Muscle of leg (tissue), 16 donors: ENCODE results near the gene CCDC167. TPM values are rescaled to one million over a fixed set of nuclear protein-coding genes. Genes with fewer than 3 reads are reported as not detected.

Experiments used
- DNase-seq: peaks from one replicate; pipeline ENCODE4 v3.0.0; 2013
- H3K27ac ChIP-seq: one replicate; pipeline ENCODE4 v1.5.1; 2013; ENCODE audit warnings: mild to moderate bottlenecking, low read length, control low read depth
- H3K27me3 ChIP-seq: one replicate; pipeline ENCODE4 v1.6.1; 2013; ENCODE audit warnings: low read length; ENCODE audit not compliant: control insufficient read depth, insufficient read depth
- H3K36me3 ChIP-seq: one replicate; pipeline ENCODE4 v1.6.1; 2013; ENCODE audit warnings: low read length; ENCODE audit not compliant: control insufficient read depth, insufficient read depth
- H3K4me1 ChIP-seq: one replicate; pipeline ENCODE4 v1.6.1; 2013; ENCODE audit warnings: low read length; ENCODE audit not compliant: control insufficient read depth, insufficient read depth
- H3K4me3 ChIP-seq: one replicate; pipeline ENCODE4 v1.5.1; 2013; ENCODE audit warnings: low read length, control low read depth
- H3K9me3 ChIP-seq: replicated peaks from 2 replicates; pipeline ENCODE4 v1.6.1; 2013; ENCODE audit warnings: low read depth, low read length; ENCODE audit not compliant: control insufficient read depth
- WGBS: methylation state at CpG from one replicate; pipeline ENCODE4 v1.1.5; 2013; ENCODE audit warnings: missing lambda C conversion rate; ENCODE audit not compliant: insufficient coverage; 5-methylcytosine and 5-hydroxymethylcytosine counted together
- long read RNA-seq, 11 donors: transcript quantifications; one replicate each; lab custom pipeline, GENCODE V29; 2026
- polyA plus RNA-seq, 8 donors: library from polyadenylated mRNA; unstranded; fragments of 120-200 nt; gene quantifications; one replicate each; pipeline versions ENCODE4 v1.2.1 to v1.2.3, GENCODE V29; 2013; ENCODE audit warnings: inconsistent platforms in 1 of 8, low replicate concordance in 1 of 8; ENCODE audit not compliant: insufficient read length in 8 of 8, insufficient read depth in 1 of 8
- total RNA-seq: library from RNA; stranded (reverse); fragments of 120-200 nt; gene quantifications from one replicate; pipeline ENCODE4 v1.2.4, GENCODE V29; 2013

CCDC167 gene
- total RNA-seq (34.3 TPM), polyA plus RNA-seq (10 to 100 TPM; 19.0 to 24.9 (median 24.4) TPM)
- long read RNA-seq, donor 1, transcript CCDC167-201 (4 exons, 619 nt) = major isoform, 6 of 6 reads
- long read RNA-seq, donor 1, partial matches to known transcripts = 0 of 6 reads
- long read RNA-seq, donor 1, other reads (novel, unspliced or antisense) = 0 of 6 reads
- long read RNA-seq, donor 2, partial matches to known transcripts = 0 of 3 reads
- long read RNA-seq, donor 2, other reads (novel, unspliced or antisense) = 0 of 3 reads
- long read RNA-seq, donor 3, transcript CCDC167-201 (4 exons, 619 nt) = major isoform, 12 of 12 reads
- long read RNA-seq, donor 3, partial matches to known transcripts = 0 of 12 reads
- long read RNA-seq, donor 3, other reads (novel, unspliced or antisense) = 0 of 12 reads
- long read RNA-seq, donor 4, transcript CCDC167-201 (4 exons, 619 nt) = major isoform, 10 of 10 reads
- long read RNA-seq, donor 4, partial matches to known transcripts = 0 of 10 reads
- long read RNA-seq, donor 4, other reads (novel, unspliced or antisense) = 0 of 10 reads
- long read RNA-seq, donor 5, transcript CCDC167-201 (4 exons, 619 nt) = major isoform, 55 of 66 reads
- long read RNA-seq, donor 5, partial matches to known transcripts = 11 of 66 reads
- long read RNA-seq, donor 5, other reads (novel, unspliced or antisense) = 0 of 66 reads
- long read RNA-seq, donor 6, transcript CCDC167-201 (4 exons, 619 nt) = major isoform, 33 of 39 reads
- long read RNA-seq, donor 6, partial matches to known transcripts = 6 of 39 reads
- long read RNA-seq, donor 6, other reads (novel, unspliced or antisense) = 0 of 39 reads
- long read RNA-seq, donor 7, transcript CCDC167-201 (4 exons, 619 nt) = major isoform, 43 of 53 reads
- long read RNA-seq, donor 7, partial matches to known transcripts = 10 of 53 reads
- long read RNA-seq, donor 7, other reads (novel, unspliced or antisense) = 0 of 53 reads
- long read RNA-seq, donor 8, transcript CCDC167-201 (4 exons, 619 nt) = major isoform, 25 of 25 reads
- long read RNA-seq, donor 8, partial matches to known transcripts = 0 of 25 reads
- long read RNA-seq, donor 8, other reads (novel, unspliced or antisense) = 0 of 25 reads
- long read RNA-seq, donor 9, transcript CCDC167-201 (4 exons, 619 nt) = major isoform, 25 of 31 reads
- long read RNA-seq, donor 9, partial matches to known transcripts = 6 of 31 reads
- long read RNA-seq, donor 9, other reads (novel, unspliced or antisense) = 0 of 31 reads
- long read RNA-seq, donor 10, transcript CCDC167-201 (4 exons, 619 nt) = major isoform, 26 of 26 reads
- long read RNA-seq, donor 10, partial matches to known transcripts = 0 of 26 reads
- long read RNA-seq, donor 10, other reads (novel, unspliced or antisense) = 0 of 26 reads
- long read RNA-seq, donor 11, transcript CCDC167-201 (4 exons, 619 nt) = major isoform, 26 of 26 reads
- long read RNA-seq, donor 11, partial matches to known transcripts = 0 of 26 reads
- long read RNA-seq, donor 11, other reads (novel, unspliced or antisense) = 0 of 26 reads

DNA sequence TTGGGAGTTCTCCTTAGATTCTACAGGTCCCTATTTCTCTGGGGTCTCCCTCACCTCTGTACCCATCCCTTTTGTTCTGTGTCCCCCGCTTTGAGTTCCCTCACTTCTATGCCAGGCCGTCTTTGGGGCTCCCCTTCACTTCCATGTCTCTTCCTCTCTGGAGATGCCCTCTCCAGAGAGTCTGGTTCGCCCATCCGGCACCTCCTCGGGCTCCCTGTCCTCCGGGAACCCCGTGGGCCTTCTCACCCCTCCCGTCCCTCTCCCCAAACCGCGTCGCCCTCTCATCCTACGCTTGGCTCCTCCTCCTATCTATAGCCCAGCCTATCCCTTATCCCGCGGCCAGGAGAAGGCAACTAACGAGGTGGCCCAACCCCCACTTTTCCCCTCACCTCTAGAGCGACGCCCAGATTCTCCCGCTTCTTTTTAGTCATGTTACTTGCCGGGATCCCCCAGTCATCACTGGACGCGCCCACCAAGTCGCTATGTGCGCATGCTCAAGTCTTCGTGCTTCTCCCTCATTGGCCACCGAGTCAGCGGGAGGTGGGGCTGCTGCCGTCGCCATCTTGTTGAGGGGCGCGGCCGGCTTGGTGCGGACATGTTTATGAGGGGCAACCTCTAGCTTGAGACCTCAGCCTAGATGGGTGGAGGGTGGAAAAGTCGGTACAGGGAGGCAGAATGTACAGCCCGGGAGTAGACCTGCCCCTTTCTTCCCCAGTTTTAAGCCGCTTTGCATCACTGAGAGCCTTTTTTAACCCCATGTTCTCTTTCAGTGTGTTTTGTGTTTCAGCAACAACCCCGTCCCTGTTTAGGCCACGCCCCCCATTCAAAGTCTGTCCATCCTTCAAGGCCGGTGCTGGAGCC, at the start of gene CCDC167:
CCDC167 (minus strand) TSS at position 461 of the 861 bp plus-strand sequence; CDS start at position 431, 30 bp downstream.
- H3K27ac ChIP-seq = peak within 1 kb of the TSS; percentile 20
- H3K9me3 ChIP-seq = no peaks in the 10 kb centered on the region
- peak; percentile 98 for DNase-seq
- H3K36me3 ChIP-seq = no peaks in the 10 kb centered on the region
- peak within 1 kb of the TSS; percentile 59 for H3K4me3 ChIP-seq
- no peaks in the 10 kb centered on the region for H3K27me3 ChIP-seq
- H3K4me1 ChIP-seq = peaks cover 5% of the 10 kb centered on the region
- 3% methylated on average over 32 of the region's 38 CpGs for WGBS

- no peak overlapping the region for H3K4me3 ChIP-seq
- peaks cover 5% of the 10 kb centered on the region for H3K27me3 ChIP-seq
- H3K36me3 ChIP-seq = no peaks in the 10 kb centered on the region
- no peaks in the 10 kb centered on the region for H3K9me3 ChIP-seq
- 43% methylated on average over 6 of the region's 7 CpGs for WGBS
- peaks cover 16% of the 10 kb centered on the region for H3K4me1 ChIP-seq
- H3K27ac ChIP-seq = no peak overlapping the region
- DNase-seq = no peak
Observed at GRCh38 chr6:37549154-37549553, 49.5 kb upstream of the CCDC167 start.

DNA sequence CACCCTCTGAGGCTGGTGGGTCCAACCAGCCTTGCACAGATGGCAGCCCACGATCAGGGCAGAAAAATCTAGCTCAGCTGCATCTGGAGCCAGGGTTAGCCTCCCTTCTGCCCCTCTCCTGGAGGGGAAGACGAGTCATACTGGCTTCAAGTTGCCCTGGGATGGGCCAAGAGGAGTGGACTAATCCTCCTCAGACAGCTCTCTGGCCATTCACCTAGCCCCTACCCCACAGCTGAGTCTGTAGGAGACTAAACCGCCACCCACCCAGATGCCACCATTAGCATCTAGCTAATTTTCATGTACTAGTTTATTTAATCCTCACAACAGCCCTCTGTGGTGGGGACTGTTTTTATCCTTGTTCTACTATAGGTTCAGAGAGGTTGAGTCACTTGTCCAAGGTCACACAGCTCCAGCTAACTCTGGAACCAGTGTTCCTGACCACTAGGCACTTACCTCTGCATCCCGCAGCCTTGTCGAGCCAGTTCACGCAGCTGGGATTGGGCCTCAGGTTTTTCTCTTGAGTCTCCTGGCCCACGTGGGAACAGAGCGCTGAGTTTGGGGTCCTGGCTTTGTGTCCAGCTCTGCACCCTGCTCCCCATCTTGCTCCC, 48.5 kb upstream of the CCDC167 start:
- H3K27me3 ChIP-seq = peaks cover 5% of the 10 kb centered on the region
- no peak overlapping the region for H3K27ac ChIP-seq
- no peaks in the 10 kb centered on the region for H3K36me3 ChIP-seq
- no peak for DNase-seq
- H3K4me3 ChIP-seq = no peak overlapping the region
- WGBS = 63% methylated on average over 5 of the region's 8 CpGs
- H3K9me3 ChIP-seq = no peaks in the 10 kb centered on the region
- H3K4me1 ChIP-seq = peaks cover 16% of the 10 kb centered on the region

DNA sequence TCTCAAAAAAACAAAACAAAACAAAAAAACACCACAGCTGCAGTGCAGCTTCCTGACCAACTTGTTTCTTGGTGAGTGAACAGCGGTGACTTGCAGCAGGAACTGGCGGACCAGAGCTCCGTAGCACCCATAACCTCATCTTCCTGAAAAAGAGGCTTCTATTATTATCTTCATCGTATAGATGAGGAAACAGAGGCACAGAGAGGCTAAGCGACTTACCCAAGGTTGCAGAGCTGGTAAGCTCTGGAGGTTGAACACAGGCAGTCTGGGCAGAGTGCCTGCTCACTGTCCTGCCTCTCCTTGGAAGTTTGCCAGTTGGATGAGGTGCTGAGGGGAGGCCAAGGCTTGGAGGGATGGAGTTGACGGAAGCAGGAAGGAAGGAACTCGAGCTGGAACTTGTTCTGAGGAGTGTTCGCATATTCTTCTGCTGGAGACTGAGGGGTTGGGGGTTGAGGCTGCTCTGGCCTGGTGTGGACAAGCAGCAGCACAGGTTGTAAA, 47.9 kb upstream of the CCDC167 start:
- Histone ChIP-seq H3K27ac (no peak overlapping the region), H3K9me3 (no peaks in the 10 kb centered on the region), H3K4me1 (peaks cover 16% of the 10 kb centered on the region), H3K4me3 (no peak overlapping the region), H3K36me3 (no peaks in the 10 kb centered on the region), H3K27me3 (peaks cover 5% of the 10 kb centered on the region)
- peak; percentile 63 for DNase-seq
- 23% methylated on average over 4 of the region's 8 CpGs for WGBS

GRCh38 chr6:37546141-37546871, 46.6 kb upstream of the CCDC167 start:
- no peak for DNase-seq
- H3K4me3 ChIP-seq = no peak overlapping the region
- peaks cover 7% of the 10 kb centered on the region for H3K27me3 ChIP-seq
- no peaks in the 10 kb centered on the region for H3K9me3 ChIP-seq
- H3K4me1 ChIP-seq = peaks cover 8% of the 10 kb centered on the region
- H3K36me3 ChIP-seq = no peaks in the 10 kb centered on the region
- no peak overlapping the region for H3K27ac ChIP-seq
- 0% methylated on average over 1 of the region's 9 CpGs for WGBS

DNA sequence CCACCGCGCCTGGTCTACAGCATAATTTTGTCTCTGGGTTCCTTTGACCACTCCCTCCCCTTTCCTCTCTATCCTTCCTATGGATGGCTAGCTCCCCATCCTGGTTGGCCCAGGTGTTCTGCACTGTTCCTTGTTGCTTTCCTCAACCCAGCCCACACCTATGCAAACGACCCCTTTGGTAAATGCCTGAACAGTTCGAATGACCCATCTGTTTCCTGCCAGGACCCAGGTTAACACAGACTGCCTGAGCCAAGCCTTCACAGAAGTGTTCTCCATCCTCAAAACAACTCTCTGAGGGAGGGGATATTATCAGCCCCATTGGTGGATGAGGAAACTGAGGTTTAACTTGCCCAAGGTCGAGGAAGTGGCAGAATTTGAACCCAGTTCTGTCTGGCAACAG, 44.8 kb upstream of the CCDC167 start:
- Histone ChIP-seq H3K4me1 (peaks cover 8% of the 10 kb centered on the region), H3K36me3 (no peaks in the 10 kb centered on the region), H3K4me3 (no peak overlapping the region), H3K9me3 (no peaks in the 10 kb centered on the region), H3K27me3 (peaks cover 7% of the 10 kb centered on the region), H3K27ac (no peak overlapping the region)
- 76% methylated on average over 4 of the region's 5 CpGs for WGBS
- no peak for DNase-seq

DNA sequence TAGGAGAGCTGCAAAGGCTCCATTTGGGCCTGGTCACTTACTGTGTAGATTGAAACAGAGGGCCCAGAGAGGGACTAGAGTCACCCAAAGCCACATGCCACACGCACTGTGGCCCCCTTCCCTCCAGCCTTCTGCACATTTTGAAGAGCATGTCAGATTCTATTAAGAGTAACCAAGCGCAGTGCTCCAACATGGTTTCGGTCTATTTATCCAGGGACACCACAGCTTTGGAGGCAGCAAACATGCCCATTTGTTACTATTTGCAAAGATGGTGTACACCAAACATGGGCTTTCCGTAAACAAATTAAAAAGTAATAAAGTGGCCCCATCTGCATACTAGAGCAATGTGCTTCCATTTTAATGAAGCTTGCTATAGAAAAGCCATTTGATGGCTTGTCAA, 43.7 kb upstream of the CCDC167 start:
- no peaks in the 10 kb centered on the region for H3K9me3 ChIP-seq
- no peak for DNase-seq
- no peak overlapping the region for H3K27ac ChIP-seq
- peaks cover 16% of the 10 kb centered on the region for H3K27me3 ChIP-seq
- no peaks in the 10 kb centered on the region for H3K36me3 ChIP-seq
- H3K4me1 ChIP-seq = peaks cover 14% of the 10 kb centered on the region
- no peak overlapping the region for H3K4me3 ChIP-seq
- WGBS = 100% methylated on average over 2 of the region's 4 CpGs

DNA sequence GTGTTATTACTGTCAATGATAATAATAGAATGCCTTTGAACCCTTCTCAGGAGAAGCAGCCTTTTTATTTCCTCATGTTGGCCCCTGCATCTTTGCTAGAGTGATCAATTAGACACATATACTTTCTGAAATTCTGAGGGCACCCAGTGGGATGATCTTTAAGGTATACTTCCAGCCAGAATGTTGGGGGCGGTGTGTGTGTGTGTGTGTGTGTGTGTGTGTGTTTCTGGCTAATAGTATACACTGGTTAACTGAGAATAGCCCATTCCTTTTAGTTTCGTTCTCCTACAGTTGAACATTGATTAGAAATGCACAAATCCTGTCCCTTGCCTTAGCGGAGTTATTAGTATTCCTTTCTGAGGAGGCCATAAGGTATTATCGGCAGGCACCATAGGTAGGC, 41.7 kb upstream of the CCDC167 start:
- Histone ChIP-seq H3K4me1 (peaks cover 24% of the 10 kb centered on the region), H3K9me3 (no peaks in the 10 kb centered on the region), H3K4me3 (no peak overlapping the region), H3K27me3 (peaks cover 34% of the 10 kb centered on the region), H3K27ac (no peak overlapping the region), H3K36me3 (no peaks in the 10 kb centered on the region)
- DNase-seq = no peak
- 94% methylated on average over 2 of the region's 4 CpGs for WGBS
